HG03103 (cell line): ENCODE measurements around the gene CDKAL1.
"Not testable (repeated sequence)": the region's sequence is repeated elsewhere in the genome, so short reads cannot be mapped to it uniquely, and the experiment has no call there.

Source experiments
- ATAC-seq: cut with Tn5 transposase; IDR thresholded peaks from one replicate; pipeline ENCODE4 v1.9.1; 2021; ENCODE audit warnings: low read depth; ENCODE audit not compliant: unreplicated experiment

Gene CDKAL1

DNA sequence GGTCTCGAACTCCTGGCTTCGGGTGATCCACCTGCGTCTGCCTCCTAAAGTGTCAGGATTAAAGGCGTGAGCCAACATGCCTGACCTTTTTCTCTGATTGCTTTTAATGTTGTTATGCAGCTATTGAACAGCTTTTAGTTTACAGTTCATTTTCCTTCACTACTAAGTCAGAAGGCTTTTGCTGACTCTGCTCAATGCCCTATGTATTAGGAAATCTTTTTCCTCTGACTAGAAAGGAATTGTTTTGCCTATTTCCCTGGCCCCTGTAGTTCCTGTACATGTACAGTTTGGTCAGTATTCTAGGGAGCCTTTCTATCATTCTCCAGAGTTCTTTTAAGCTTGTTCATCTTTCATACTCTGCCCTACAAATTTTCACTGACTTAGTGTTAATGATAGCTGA is 280.2 kb downstream of the CDKAL1 start:
- no peak for ATAC-seq

- ATAC-seq, result no peak
Measured at GRCh38 chr6:20816126-20816525, 281.9 kb downstream of the CDKAL1 start.

DNA sequence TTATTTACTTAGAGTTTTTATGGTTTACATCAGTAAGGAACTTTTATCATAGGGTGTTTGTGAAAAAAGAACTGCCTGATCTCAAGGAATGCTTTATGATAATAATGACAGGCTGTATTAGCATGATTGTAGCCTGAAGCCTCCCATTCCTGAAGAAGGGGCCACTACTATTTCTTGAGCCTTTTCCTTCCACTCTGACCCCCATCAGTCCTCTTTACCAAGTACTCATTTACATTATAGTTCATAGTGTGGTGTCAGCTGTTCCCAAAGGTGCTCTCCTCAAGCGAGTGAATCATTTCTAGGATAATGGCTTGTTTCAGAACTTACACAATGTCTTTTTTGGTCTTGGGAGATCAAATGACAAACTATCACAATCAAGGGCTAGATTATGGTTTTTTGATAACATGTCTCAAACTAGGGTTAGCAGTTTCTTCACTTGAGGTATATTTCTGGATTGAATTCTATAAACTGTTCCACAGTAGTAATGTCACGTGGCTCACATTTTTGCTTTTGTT is 283.6 kb downstream of the CDKAL1 start:
- ATAC-seq, result no peak

GRCh38 chr6:20819774-20820400 is 285.6 kb downstream of the CDKAL1 start:
- no peak for ATAC-seq

GRCh38 chr6:20826378-20826777 is 292.1 kb downstream of the CDKAL1 start:
- ATAC-seq, result no peak

- ATAC-seq, result no peak
Measured at GRCh38 chr6:20827798-20828197, 293.5 kb downstream of the CDKAL1 start.

GRCh38 chr6:20830576-20830975 is 296.3 kb downstream of the CDKAL1 start:
- no peak for ATAC-seq

DNA sequence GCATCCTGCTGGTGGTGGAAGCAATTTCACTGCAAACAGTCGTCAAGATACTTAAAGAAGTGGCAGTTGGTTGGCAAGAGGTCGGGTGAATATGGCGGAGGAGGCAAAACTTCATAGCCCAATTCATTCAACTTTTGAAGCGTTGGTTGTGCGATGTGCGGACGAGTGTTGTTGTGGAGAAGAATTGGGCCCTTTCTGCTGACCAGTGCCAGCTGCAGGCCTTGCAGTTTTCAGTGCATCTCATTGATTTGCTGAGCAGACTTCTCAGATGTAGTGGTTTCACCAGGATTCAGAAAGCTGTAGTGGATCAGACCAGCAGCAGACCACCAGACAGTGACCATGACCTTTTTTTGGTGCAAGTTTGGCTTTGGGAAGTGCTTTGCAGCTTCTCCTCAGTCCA is 297.0 kb downstream of the CDKAL1 start:
- ATAC-seq, result not testable (repeated sequence)

DNA sequence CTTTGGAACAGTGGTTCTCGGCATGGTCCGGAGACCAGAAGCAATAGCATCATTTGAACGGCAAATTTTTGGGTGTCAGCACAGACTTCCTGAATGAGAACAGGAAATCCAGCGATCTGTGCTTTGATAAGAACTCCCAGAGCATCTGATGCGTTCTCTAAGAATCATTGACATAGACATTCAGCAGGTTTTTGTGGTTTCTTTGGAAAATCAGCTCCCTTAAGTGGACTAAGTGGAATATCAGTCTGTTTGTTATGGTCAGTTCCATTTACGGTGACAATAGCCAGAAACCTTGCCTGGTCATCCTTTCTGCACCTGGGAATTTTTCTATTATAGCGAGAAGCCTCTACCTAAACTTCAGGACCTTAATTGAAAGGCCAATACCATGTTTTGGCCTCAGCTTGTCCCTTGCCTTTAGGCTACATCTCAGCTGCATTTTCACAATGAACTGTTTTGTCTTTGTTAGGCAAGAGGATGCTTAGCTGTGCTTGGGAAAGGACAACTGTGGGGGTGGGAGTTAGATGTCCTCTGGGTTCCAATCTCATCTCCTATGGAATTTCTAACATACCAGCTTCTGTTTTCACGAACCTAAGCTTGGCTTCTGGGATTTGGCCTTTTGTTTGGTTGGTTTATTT is 299.7 kb downstream of the CDKAL1 start:
- no peak for ATAC-seq

DNA sequence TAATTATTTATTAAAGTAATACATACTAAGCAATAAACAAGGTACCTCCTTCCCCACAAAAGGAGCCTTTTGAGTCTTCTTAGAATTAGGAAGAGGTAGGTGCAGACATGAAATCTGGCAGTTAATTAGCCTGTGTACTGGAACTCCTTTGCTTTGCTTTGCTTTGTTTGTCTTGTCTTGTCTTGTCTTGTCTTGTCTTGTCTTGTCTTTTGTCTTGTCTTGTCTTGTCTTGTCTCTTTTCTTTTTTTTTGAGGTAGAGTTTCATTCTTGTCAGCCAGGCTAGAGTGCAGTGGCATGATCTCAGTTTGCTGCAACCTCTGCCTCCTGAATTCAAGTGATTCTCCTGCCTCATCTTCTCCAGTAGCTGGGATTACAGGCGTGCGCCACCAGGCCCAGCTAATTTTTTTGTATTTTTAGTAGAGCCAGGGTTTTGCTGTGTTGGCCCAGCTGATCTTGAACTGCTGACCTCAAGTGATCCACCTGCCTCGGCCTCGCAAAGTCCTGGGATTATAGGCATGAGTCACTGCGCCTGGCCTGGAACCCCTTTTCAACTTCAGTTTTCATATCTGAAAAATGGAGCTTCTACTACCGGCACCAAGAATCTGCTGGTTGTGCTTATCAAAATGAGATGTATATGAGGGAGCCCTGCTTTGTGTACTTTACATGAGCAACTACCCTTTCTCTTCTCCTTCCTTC is 301.2 kb downstream of the CDKAL1 start:
- ATAC-seq, result no peak

- ATAC-seq, result no peak
Measured at GRCh38 chr6:20837189-20837588, 302.9 kb downstream of the CDKAL1 start.

DNA sequence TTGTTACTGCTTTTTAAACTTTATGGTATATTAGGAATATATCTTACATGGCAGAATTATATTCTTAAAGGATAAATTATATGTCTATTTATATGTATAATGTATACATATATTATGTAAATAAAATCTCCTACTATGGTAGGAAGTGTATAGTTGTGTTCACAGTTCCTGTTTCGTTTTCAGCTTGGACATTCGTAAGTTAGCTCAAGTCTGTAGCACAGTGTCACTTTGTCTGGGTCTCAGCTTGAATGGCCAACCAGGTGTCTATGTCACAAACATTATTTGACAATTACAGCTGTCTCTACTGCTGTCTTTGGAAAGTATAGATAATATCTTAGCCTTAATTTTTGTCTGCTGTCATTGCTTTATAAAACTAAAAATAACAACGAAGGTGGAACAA is 303.9 kb downstream of the CDKAL1 start:
- no peak for ATAC-seq

DNA sequence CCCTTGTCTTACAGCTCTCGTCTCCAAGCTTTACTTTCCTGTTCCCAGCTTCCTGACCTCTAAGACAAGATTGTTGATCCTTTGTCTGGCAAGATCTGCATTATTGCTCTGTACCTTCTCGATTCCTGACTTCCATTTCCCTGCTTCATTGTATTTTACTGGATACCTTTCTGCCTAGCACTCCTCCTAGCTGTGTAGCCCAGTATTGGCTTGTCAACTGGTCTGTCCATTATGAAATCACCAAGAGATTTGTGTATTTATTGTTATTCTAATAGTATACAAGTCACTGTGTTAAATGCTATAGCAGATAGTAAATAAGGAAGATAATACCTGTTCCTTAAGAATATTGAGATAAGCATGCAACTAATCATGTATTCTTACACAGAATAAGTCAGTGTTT is 305.4 kb downstream of the CDKAL1 start:
- ATAC-seq, result no peak

DNA sequence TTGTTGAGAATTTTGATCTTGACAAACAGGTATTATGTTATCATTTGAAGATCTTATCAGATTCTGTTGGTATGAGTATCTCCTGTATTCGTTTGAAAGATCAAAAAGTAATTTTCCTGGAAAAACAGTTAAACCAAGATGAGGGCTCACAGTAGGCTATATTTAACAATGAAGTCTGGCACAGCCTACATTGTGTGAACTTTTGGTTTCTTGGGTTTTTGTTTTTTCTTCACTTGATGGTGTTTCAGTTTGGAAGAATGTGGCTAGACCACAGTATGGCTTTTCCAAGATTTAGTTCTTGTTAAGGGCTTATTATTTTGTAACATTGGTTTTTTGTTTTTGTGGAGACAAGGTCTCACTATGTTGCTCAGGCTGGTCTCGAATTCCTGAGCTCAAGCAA is 306.4 kb downstream of the CDKAL1 start:
- ATAC-seq, result no peak

GRCh38 chr6:20841806-20842205 is 307.5 kb downstream of the CDKAL1 start:
- no peak for ATAC-seq

- ATAC-seq, result no peak
Measured at GRCh38 chr6:20845592-20845991, 311.3 kb downstream of the CDKAL1 start.

GRCh38 chr6:20846602-20847028 is 312.4 kb downstream of the CDKAL1 start:
- ATAC-seq, result peak; percentile 87

- no peak for ATAC-seq
Measured at GRCh38 chr6:20847904-20848303, 313.6 kb downstream of the CDKAL1 start.

GRCh38 chr6:20850686-20851416 is 316.6 kb downstream of the CDKAL1 start:
- no peak for ATAC-seq

GRCh38 chr6:20851795-20852194 is 317.5 kb downstream of the CDKAL1 start:
- no peak for ATAC-seq

DNA sequence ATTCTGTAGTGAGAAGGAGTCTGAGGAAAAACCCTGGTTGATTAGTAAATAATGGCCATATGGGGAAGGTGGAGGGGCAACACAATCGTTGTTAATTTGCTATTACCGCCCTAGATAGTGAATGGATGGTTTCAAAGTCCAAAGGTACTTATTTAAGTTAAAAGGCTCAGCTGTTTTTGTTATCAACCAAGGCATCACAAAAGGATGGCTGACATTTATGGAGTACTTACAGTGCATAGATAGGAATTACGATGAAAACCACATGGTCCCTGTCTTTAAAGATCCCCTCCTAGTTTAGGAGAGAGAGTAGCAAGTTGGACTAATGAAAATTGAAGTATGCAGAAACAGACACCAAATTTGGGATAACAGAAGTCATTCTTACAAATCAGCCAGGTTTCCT is 319.6 kb downstream of the CDKAL1 start:
- ATAC-seq, result no peak
